GM21737 (cell line): ENCODE measurements around the gene FOSL2.

ENCODE experiments used
- ATAC-seq: cut with Tn5 transposase; IDR thresholded peaks from one replicate; pipeline ENCODE4 v1.9.1; 2021; ENCODE audit warnings: mild to moderate bottlenecking, moderate library complexity; ENCODE audit not compliant: unreplicated experiment

The FOSL2 gene

DNA sequence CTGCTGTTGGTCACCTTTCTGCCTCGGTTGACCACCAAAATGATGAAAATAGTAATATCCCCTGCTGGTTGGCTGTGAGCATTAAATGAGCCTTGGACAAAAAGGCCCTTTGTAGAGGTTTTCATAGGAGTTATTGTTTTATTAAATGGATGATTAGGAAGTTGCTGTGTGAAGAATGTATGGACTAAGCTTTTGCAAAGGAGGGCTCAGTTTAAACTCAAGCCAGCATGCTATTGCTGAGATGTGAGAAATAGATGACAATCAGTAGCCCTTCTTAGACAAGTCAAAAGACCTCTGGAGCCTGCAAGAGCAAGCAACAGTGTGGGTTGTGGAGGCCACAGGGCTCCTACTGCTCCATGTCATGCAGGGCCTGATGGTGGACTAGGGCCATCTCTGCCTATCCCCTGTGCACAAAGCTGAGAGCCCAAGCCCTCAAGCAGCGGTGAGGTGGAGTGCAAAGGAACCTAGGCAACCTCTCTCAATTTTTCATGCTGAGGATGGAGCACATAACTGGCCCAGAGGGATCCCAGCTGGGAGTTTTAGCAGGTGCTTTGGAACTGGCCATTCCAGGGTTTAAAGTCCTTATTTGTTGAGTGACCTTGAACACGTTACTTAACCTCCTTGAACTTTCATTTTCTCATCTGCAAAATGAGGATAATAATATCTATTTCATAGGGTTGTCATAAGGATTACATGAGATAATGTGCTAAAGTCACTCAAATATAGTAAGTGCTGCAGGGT is 37.1 kb downstream of the FOSL2 start:
- no peak for ATAC-seq

- no peak for ATAC-seq
These were observed 37.7 kb downstream of the FOSL2 start for GRCh38 chr2:28430377-28430765.

- no peak for ATAC-seq
These were observed 38.2 kb downstream of the FOSL2 start for GRCh38 chr2:28430788-28431418.

DNA sequence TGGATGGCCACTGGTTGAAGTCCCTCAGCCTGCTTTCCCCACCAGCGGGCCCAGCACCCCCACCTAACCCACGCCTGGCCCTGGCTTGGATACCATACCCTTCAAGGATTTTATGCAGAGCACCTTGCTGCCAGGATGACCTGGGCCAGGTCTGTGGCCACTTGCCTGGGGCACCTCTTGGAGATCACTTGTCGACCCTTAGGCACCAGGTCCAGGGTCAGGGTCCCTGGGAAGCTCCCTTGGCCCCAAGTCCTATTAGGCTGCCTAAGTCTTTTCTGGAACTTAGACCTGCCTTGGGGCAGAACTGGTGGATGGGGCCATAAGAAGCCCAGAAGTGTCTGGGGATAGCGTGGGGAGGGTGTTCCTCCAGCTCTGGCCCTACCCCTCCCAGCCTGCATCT is 39.1 kb downstream of the FOSL2 start:
- no peak for ATAC-seq

DNA sequence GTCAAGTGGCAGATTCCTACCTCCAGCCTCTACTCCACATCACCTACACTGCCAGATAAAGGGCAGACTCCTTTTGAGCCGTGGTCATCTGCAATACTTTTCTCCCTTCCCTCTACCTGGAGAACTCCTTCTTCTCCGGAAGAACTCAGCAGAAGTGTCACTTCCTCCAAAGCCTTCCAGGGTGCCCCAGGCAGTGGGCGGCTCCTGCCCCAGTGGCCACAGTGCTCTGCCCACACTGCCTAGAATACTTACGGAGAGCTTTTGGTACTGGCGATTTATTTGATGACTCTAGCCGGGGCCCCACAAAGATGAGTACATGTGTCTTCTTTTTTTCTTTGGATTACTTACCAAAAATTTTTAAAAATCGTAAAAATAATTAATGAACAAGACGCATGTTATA is 39.7 kb downstream of the FOSL2 start:
- no peak for ATAC-seq

- ATAC-seq: no peak
These were observed 40.6 kb downstream of the FOSL2 start for GRCh38 chr2:28433215-28433614.

DNA sequence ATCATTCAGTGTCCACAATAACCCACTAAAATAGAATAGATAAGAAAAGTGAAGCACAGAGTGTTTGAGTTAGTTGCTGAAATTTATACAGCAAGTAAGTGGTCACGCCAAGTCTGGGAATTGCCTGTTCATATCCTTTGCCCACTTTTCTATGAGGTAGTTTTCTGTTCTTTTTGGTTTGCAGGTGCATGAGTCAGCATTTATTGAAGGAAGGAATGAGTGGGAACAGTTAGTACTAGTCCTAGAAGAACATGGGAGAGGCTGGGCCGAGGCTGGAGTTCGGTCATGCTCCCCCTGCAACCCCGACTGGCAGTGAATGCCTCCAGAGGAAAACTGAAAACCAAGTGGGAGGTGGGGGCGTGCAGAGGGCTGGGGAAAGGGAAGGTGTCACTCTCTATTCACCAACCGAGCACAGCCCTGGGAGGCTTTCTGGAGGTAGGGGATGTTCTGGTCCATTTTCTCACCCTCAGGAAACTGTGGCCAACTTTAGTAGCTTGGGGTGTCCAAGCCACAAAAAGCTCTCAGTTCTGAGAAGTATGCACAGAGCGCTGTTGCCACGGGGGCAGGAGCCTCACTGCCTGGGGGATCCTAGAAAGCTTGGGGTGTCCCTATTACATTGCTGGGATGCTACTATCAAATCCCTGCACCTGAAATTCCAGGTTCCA is 41.4 kb downstream of the FOSL2 start:
- no peak for ATAC-seq

- no peak for ATAC-seq
These were observed 41.9 kb downstream of the FOSL2 start for GRCh38 chr2:28434600-28434989.

GRCh38 chr2:28435241-28435640 is 42.6 kb downstream of the FOSL2 start:
- no peak for ATAC-seq

GRCh38 chr2:28435814-28436351 is 43.2 kb downstream of the FOSL2 start:
- ATAC-seq: no peak

DNA sequence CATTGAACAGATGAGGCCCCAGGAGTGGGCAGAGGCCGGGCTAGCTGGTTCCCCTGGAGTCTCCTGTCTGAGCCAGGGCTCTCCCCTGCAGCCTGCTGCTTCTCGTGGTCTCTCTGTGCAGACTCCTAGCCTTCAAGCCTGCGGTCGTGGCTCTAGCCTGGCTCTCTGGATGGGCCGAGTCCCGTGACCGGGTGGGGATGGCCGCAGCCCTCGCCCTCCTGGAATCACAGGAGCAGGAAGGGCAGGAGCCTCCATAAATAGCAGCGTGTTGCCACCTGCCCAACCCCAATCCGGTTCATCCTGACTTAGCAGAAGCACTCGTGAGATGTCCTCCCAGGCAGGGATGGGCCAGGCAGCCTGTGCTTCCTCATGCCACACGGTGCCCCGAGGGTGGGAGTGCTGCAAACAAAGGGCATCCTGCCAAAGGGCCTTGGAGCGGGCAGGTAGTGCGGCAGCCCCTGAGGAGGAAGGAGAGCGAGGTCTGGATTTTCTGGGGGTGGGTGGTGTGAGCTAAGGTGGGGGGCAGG is 43.9 kb downstream of the FOSL2 start:
- no peak for ATAC-seq

DNA sequence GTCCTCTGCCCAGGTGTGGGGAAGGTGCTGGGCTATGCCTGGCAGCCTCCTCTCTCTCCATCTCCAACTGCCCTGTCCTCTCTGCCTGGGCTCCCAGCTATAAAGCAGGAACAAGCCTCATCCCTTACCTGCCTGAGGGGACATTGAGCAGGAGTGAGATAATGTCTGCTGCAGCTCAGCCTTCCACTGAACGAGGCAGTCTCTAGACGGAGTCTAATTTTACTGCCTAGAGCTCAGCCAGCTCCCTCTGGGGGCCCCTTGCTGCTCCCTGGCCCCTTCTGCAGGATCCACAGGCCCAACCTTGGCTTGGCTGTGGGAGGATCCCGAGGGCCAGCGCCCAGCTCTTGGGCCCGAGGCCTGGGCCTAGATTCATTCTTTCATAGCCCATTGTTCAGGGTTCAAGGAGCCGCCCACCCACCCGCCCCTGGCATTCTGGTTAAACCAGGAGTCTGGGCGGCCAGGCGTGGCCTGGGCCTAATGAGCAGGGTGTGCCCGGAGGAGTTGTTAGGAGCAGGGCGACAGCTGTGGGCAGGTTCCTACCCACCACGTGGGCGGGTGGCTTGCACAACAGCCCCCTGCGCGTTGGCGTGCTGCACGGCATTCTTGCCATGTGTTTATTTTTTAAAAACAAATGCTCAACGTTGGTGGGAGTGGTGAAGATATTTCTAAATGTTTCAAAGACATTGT is 44.6 kb downstream of the FOSL2 start:
- ATAC-seq: no peak

DNA sequence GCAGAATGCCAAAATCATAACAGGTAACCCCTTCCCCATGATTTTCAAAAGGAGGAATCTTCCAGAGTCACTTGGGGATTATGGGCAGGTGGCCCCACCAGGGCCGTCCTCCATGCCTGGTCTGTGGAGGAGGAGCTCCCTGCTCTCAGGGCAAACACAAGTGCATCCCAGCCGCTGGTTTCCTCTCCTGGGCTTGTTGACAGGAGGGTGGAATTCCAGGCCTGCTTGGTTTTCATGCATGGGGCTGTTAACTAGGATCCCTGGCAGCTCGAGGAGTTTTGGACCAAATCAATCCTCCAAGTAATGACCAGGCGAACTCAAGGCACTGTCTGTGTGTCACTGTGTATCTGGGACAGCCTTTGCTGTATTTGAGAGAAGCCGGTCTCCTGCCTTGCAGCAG is 45.3 kb downstream of the FOSL2 start:
- ATAC-seq: no peak

DNA sequence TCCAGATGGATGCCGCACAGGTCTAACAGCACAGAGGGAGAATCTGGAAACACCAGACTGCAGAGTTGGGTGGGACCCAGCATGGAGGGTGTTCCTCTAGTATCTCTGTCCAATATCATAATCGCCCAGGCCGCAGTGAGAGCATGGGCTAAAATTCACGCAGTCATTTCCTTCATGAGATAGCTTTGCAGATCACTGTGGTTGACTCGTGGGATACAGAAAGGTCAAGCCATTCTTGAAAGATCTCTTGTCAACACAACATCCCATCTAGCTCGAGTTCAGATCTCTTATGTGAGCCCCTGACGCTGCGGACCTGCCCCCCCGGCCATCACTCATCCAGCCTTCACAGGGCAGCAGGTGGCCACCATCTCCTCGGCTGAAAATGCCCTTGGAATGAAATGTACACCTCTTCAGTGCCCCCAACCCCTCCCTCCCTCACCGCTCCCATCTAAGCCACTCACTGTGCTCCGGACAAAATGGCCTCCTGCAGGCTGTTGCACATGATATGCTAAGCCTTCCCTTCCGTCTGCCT is 45.9 kb downstream of the FOSL2 start:
- no peak for ATAC-seq

DNA sequence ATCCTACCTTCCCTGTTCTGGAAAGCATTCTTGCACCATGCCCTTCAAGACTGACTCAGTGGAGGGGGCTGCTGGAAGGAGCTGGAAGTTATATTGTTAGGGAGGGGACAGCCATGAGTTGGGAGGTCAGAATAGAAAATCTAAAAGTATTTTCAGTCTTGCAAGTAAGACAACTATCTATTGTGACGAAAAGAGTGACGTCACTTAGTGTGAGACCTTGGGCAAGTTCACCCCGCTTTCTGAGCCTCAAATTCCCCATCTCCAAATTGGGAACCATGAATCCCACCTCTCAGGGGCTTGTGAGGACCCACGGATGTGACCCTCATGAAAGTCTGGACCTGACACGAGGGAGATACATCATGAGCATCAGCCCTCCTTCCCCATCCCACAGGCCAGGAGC is 46.5 kb downstream of the FOSL2 start:
- ATAC-seq: no peak

DNA sequence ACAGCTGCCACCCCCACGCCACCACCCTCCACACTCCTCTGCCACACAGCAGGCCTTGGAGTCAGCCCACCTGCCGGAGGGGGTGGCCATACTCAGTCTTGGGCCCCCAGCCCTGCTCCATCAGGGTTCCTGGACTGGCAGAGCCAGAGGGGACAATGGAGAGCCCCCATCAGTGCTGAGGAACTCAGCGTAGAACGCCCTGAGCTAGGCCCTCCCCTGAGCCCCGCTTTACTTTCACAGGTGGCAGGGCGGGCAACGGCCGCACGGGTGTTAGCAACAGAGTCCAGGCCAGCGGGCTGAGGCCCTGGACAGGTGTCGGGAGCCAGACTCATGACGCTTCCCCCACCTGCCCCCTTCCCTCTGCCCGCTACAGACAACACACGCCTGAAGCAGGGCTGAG is 47.1 kb downstream of the FOSL2 start:
- no peak for ATAC-seq

DNA sequence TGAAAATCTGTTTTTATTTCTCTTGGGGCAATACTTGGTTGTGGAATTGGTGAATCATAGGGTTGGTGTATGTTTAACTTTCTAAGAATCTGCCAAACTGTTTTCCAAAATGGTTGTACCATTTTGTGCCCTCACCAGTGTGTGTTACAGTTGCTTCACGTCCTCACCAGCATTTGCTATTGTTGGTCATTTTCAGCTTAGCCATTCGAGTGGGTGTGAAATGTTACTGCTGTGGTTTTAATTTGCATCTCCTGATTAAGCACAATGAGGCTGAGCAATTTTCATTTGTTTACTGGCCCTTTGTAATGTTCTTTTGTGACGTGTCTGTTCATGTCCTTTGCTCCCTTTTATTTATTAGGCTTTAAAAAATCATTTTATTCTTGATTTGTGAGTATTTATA is 49.7 kb downstream of the FOSL2 start:
- no peak for ATAC-seq

DNA sequence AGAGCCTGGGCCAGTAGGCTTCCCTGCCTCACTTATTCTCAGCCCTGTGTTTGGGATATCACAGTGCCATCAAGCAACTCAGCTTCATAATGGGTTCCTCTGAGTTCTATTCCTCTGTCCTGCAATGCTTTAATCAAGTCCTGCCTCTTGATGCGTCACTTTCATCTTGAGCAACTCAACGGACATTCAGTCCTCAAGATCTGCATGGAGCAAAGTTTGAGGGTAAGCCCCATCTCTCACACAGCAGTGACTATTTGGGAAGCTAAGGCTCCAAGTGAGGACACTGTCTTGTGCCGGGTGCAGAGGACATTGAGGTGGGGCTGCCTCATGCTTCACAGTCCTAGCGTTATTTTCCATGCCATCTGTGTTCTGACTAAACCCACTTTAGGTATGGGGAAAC is 52.3 kb downstream of the FOSL2 start:
- no peak for ATAC-seq

- no peak for ATAC-seq
These were observed 53.0 kb downstream of the FOSL2 start for GRCh38 chr2:28445448-28446258.

DNA sequence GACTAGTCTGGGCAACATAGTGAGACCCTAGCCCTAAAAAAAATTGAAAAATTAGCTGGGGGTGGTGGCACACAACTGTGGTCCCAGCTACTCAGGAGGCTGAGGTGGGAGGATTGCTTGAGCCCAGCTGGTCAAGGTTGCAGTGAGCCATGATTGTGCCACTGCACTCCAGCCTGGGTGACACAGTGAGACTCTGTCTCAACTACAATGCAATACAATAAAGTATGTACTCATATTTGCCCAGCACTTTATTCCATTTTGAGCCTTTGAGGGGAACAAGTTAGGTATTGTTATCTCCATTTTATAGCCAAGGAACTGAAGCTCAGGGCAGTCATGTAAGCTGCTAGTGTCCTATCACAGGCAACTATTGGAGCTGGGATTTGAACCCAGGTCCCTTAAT is 53.9 kb downstream of the FOSL2 start:
- no peak for ATAC-seq
